GM12865 (cell line): ENCODE data around the gene TMEM186.
A peak's percentile ranks its signal among the peaks of the same experiment; 100 is the strongest.
"Not testable (repeated sequence)": the region's sequence is repeated elsewhere in the genome, so short reads cannot be mapped to it uniquely, and the experiment has no call there.

Experiments
- DNase-seq: peaks from one replicate; pipeline ENCODE4 v3.0.0; 2010; ENCODE audit warnings: low read depth
- H3K4me3 ChIP-seq: 2 replicates; pipeline ENCODE4 v1.5.1; 2011; ENCODE audit warnings: mild to moderate bottlenecking, low read depth, low read length, control low read depth
- CTCF ChIP-seq: IDR thresholded peaks from 2 replicates; pipeline ENCODE4 v1.5.1; 2011; ENCODE audit warnings: low read length, control low read depth, low read depth, inconsistent platforms; ENCODE audit not compliant: insufficient read depth; ENCODE audit errors: missing control alignments

Gene TMEM186

GRCh38 chr16:8807189-8807588 lies 9.8 kb upstream of the TMEM186 start:
- no peak for TF ChIP-seq CTCF
- H3K4me3 ChIP-seq, result no peak overlapping the region
- no peak for DNase-seq

- DNase-seq, result no peak
- no peak for TF ChIP-seq CTCF
- H3K4me3 ChIP-seq, result no peak overlapping the region
These were observed 9.0 kb upstream of the TMEM186 start for GRCh38 chr16:8806272-8806983.

GRCh38 chr16:8804313-8804712 lies 6.9 kb upstream of the TMEM186 start:
- TF ChIP-seq CTCF, result no peak
- no peak for DNase-seq
- no peak overlapping the region for H3K4me3 ChIP-seq

GRCh38 chr16:8803733-8804132 lies 6.3 kb upstream of the TMEM186 start:
- DNase-seq, H3K4me3 ChIP-seq: not testable (repeated sequence)

GRCh38 chr16:8801701-8802100 lies 4.3 kb upstream of the TMEM186 start:
- no peak for DNase-seq
- H3K4me3 ChIP-seq, result no peak overlapping the region
- TF ChIP-seq CTCF, result no peak

- DNase-seq, result peak; percentile 20
- H3K4me3 ChIP-seq, result peak overlapping the region; percentile 73
- no peak for TF ChIP-seq CTCF
These were observed 1.2 kb upstream of the TMEM186 start for GRCh38 chr16:8798535-8799157.

- DNase-seq, result peak; percentile 31
- no peak for TF ChIP-seq CTCF
- peak overlapping the region; percentile 73 for H3K4me3 ChIP-seq
These were observed 712 bp upstream of the TMEM186 start for GRCh38 chr16:8798174-8798527.
